EL (cell line): ENCODE measurements around the gene SHC2.

Experiments used
- DNase-seq: peaks from one replicate; pipeline ENCODE4 v3.0.0-alpha.2; 2016

SHC2 gene, protein sequence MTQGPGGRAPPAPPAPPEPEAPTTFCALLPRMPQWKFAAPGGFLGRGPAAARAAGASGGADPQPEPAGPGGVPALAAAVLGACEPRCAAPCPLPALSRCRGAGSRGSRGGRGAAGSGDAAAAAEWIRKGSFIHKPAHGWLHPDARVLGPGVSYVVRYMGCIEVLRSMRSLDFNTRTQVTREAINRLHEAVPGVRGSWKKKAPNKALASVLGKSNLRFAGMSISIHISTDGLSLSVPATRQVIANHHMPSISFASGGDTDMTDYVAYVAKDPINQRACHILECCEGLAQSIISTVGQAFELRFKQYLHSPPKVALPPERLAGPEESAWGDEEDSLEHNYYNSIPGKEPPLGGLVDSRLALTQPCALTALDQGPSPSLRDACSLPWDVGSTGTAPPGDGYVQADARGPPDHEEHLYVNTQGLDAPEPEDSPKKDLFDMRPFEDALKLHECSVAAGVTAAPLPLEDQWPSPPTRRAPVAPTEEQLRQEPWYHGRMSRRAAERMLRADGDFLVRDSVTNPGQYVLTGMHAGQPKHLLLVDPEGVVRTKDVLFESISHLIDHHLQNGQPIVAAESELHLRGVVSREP

DNA sequence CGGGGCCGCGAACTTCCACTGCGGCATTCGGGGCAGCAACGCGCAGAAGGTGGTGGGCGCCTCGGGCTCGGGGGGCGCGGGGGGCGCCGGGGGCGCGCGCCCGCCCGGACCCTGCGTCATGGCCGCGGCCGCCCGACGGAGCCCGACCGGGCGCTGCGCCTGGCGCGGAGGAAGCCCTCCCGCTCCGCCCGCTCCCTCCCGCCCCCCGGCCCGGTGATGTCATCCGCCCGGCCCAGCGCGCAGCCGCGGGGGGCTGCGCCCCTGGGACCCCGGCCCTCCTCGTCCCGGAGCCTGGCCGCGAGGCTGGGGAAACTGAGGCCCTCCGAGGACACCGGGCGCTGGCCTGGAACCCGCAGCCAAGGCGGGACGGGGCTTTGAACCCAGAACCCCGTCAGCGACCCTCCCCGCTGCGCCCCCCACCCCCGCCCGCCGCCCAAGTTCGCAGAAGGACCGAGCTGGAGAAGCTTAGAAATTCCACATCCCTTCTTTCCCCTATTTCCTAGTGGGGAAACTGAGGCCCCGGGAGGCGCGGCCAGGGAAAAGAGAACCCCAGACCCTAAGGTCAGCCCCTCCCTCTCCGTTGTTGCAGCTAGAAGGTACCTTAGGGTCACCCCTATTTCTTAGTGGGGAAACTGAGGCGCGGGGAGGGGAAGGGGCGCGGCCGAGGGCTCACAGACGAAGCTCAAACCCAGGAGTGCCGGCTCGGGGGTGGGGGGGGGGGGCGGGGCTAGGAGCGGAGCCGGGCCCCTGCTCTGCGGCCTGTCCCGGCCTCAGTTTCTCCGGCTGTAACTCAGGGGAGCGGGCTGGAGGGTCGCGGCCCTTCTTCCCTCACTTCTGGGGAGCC lies at the start of gene SHC2:
Gene SHC2, minus strand, starts transcription at position 157 of the 844 bp plus-strand sequence. Its CDS starts 37 bp downstream, at position 120.
- no peak for DNase-seq

DNA sequence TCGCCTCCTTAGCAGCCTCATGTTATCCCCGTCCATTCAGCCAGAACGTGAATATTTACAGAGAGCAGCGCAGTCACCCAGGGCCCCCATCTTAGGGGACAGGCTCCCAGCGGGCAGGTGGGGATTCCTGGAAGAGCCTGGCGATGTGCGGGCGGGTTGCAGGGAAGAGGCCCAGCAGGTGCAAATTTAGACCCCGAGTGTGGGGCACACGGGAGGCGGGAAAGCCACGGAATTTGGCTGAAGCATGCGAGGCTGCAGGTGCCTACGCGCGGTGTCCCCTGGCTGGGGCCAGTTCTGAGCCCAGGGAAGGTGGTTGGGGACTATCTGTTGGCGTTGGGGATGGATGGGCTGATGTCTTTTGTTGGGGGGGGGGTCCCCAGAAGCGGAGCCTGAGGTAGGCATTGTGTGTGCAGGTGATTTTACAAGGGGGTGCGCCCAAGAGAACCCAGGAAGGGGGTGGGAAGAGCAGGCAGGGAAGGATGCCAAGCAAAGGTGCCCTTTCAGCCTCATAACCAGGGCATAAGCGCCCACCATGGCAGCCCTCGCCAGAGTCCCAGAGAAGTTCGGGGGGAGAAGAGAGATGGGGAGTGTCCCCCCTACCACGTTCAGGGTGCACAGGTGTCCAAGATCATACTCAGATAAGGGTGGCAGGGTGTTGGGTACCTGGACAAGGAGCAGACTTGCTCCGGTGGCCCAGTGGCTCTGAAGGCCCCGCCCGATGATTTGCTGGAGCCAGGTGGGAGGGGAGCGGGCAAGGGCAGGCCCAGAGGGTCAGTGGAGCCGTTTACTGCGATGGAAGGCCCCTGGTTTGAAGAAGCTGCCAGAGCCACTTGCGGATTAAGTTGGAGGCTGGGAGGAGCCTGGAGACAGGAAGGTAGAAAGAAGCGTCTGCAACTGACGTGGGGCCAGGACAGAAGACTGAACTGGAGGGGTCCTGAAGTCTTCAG lies 47.6 kb upstream of the SHC2 start:
- no peak for DNase-seq

DNA sequence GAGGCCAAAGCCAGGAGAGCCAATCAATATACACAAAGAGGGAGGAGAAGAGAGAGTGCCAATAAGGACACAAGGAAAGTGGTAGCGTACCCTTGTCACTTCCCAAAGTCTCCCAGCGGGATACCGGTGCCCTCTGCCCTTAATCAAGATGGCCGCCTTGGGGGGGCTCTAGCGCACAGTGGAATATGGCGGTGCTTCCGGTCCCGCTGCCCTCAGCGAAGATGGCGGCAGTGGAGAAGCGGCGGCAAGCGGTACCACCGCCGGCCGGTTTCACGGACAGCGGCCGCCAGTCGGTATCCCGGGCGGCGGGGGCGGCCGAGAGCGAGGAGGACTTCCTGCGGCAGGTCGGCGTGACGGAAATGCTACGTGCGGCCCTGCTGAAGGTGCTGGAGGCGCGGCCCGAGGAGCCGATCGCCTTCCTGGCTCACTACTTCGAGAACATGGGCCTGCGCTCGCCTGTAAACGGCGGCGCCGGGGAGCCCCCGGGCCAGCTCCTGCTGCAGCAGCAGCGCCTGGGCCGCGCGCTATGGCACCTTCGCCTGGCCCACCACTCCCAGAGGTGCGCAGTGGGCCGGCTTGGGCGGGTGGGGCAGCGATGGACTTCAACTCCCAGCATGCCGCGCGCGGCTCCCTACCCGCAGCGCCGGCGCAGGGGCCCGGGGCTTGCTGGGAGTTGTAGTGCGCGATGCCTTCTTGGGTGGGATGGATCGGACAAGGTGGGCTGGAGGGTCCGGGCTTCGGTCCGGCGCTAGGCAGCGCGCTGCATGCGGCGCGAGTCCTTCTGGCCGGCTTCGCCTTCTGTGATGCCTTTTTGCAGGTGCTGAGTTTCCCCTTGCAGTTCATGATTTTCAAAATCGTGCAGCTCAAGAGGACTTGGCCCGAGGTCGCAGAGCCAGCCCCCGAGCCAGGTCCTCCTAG lies 46.7 kb upstream of the SHC2 start, which contains the start of gene TPGS1:
Gene TPGS1, plus strand, starts transcription at position 212 of the 918 bp plus-strand sequence. Its CDS starts 10 bp downstream, at position 222.
- DNase-seq: peak; percentile 75

DNA sequence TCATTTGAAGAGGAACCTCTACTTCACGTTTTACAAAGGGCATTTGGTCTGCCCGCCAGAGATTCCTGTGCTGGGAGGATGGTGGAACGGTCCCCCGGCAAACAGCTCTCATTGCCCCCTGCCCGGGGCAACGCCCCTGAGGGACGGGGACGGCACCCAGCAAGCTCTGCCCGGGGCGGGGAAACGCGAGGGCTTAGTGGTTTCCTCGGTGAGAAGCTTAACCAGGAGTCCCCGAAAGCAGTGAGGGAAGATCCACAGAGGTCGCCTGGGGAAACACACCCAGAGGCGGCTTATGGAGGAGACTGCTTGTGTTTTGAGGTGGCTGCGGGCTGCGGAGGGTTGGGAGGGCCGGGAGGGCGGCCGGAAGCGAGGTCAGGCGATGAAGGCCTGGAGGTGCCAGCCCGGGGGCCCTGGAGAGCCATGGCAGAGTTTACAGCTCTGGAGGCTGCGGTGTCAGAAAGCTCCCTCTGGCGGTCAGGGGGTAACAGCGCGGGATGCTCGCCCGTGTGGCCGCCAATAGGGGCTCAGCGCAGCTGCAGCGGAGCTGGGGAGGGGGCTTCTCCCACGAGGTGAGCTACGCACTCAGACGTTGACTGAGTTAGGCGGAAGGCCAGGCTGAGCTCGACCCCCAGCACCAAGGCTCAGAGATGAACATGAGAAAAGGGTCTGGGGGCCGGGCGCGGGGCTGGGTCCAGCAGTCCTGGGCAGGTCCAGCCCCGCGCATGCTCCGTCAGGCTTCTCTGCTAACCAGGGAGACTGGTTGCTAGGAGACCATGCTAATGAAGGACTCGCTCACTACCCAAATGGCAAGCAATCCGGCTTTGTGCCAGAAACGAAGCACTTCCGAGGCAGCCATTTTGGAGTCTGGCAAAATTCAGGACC lies 45.8 kb upstream of the SHC2 start:
- peak; percentile 100 for DNase-seq

DNA sequence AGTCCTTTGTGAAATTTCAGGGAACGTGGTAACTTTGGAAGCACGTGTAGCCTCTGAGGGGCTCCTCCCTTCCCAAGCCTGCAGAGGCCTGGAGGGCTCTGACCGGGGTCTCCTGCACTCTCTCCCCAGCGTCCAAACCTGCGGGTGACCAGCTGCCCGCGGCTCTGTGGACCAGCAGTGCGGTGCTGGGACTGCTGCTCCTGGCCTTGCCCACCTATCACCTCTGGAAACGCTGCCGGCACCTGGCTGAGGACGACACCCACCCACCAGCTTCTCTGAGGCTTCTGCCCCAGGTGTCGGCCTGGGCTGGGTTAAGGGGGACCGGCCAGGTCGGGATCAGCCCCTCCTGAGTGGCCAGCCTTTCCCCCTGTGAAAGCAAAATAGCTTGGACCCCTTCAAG lies 43.8 kb upstream of the SHC2 start:
- no peak for DNase-seq

DNA sequence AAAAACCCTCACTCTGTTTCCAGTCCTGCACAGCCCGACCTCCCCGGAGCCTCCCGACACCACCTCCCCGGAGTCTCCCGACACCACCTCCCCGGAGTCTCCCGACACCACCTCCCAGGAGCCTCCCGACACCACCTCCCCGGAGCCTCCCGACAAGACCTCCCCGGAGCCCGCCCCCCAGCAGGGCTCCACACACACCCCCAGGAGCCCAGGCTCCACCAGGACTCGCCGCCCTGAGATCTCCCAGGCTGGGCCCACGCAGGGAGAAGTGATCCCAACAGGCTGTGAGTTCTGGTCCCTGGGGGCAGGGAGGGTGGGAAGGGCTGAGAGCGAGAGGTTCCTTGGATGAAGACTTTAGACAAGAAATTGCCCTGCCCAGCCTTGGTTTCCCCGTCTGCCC lies 40.8 kb upstream of the SHC2 start:
- no peak for DNase-seq

DNA sequence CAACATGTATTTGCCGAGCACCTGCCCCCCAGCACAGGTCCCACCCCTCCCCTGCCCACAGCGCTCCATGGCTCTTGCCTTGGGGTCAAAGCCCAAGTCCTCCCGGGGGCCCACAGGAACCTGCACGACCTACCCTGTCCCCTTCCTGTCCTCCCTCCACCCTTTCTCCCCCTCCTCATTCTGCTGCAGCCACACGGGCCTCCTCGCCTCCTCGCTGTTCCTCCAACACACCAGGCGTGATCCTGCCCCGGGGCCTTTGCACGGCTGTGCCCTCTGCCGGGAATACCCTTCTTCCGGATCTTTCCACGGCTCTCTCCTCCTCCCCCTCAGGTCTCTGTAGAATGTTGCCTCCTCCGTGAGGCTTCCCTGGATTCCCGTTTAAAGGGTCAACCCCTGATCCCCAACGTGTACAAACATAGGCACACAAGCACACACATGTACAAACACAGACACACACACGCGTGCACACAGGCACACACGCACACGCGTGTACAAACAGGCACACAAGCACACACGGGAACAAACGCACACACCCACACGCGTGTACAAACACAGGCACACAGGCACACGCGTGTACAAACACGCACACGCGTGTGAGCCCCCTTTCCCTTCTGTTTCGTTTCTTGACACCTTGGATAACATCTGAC lies 38.3 kb upstream of the SHC2 start:
- no peak for DNase-seq

DNA sequence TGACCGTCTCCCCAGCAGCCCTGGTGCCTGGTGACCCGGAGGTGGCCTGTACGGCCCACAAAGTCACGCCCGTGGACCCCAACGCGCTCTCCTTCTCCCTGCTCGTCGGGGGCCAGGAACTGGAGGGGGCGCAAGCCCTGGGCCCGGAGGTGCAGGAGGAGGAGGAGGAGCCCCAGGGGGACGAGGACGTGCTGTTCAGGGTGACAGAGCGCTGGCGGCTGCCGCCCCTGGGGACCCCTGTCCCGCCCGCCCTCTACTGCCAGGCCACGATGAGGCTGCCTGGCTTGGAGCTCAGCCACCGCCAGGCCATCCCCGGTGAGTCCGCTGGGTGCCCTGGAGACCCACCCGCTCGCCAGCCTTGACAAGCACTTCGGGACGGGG lies 37.7 kb upstream of the SHC2 start:
- no peak for DNase-seq

DNA sequence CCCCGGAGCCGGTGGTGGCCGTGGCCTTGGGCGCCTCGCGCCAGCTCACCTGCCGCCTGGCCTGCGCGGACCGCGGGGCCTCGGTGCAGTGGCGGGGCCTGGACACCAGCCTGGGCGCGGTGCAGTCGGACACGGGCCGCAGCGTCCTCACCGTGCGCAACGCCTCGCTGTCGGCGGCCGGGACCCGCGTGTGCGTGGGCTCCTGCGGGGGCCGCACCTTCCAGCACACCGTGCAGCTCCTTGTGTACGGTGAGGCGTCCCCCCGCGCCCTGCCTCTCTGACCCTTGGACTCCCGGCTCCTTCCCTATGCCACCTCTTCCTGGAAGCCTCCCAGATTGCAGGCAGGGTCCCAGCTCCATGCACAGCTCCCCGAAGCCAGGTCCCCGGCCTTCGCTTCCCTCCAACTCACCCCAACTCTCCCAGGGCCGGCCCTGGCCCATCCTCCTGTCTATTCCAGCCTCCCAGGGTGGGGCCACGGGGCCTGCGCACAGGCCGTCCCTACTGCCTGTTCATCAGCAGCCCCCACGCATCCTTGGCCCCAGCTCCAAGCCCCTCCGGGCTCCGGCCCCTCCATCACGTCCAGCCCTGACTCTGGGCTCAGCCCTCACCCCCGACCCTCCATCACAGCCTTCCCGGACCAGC lies 37.2 kb upstream of the SHC2 start:
- DNase-seq: no peak

DNA sequence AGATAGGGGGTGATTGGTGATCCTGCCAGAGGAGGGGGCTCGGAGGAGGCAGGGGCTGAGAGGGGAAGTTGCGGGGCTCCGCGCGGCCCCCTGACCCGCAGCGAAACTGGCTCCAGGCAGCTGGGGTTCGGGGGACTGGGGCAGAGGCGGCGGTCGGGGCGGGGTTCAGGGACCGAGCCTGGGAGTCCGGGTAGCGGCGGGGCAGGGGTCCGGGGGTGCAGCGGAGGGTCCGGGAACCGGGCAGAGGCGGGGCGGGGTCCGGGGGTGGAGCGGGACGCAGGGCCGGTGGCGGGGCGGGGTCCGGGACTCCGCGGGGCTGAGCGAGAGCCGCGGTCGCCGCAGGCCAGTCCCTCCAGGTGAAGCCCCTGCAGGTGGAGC lies 36.6 kb upstream of the SHC2 start:
- no peak for DNase-seq

DNA sequence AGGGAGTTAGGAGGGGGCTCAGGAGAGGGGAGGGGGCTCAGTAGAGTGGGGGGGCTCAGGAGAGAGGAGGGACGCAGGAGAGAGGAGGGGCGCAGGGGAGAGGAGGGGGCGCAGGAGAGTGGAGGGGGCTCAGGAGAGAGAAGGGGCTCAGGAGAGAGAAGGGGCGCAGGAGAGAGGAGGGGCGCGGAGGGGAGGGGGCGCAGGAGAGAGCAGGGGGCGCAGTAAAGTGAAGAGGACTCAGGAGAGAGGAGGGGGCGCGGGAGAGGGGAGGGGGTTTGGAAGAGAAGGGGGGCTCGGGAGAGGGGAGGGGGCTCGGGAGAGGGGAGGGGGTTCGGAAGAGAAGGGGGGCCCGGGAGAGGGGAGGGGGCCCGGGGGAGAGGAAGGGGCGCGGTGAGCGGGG lies 36.2 kb upstream of the SHC2 start:
- no peak for DNase-seq

DNA sequence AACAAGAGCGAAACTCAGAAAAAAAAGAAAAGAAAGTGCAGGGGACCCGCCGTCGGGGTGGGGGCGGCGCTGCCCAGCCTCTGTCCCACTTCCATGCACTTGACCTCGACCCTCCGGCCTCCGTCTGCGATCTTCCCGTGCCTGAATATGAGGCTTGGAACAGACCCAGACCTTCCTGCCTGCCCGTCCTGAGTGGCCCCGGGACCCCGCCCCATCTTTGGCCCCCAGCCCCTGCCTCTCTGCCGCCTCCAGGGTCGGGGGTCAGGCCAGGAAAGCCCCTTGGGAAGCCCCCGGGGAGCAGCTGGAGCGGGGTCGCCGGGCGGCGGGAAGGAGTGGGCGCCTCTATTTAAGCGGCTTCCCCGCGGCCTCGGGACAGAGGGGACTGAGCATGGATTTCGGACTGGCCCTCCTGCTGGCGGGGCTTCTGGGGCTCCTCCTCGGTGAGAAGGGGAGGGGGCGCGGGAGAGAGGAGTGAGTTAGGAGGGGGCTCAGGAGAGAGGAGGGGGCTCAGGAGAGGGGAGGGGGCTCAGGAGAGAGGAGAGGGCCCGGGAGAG lies 35.4 kb upstream of the SHC2 start, which contains the start of gene MADCAM1:
Gene MADCAM1, plus strand, starts transcription at position 375 of the 554 bp plus-strand sequence. Its CDS starts 14 bp downstream, at position 389.
- DNase-seq: no peak

DNA sequence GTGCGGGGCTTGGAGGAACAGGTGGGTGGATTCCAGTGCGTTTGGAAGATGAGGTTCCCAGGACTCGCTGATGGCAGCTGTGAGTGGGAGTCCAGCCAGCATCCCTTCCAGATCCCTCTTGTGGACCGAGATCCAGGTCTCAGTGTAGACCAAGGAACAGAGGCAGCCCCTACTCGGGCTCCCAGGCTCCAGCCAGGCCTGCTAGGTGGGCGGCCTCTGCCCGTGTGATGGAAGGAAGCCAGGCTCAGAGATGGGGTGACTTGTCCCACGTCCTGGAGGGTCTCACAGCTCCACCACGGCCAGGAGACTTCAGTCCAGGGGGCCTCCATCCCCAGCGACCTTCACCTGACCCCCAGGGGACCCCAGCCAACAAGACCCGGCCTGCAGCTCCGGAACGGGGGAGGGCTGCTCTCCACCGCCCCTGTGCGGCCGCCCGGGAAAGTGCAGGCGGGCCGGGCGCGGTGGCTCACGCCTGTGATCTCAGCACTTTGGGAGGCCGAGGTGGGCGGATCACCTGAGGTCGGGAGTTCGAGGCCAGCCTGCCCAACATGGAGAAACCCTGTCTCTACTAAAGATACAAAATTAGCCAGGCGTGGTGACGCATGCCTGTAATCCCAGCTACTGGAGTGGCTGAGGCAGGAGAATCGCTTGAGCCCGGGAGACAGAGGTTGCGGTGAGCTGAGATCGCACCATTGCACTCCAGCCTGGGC lies 34.7 kb upstream of the SHC2 start:
- peak; percentile 36 for DNase-seq

DNA sequence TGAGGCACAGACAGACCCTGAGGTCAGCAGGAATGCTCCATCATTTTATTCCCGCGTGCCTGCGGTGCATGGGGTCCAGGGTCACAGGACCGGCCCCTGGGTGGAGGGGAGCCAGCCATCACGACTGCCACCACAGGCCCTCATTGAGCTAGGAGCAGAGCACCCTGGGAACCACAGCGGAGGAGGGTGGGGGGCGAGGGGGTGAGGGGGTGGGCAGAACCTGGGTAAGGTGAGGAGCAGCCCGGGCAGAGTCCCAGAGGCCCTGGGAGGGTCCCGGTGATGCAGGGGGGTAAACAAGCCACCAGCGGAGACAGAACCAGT lies 34.2 kb upstream of the SHC2 start:
- no peak for DNase-seq

DNA sequence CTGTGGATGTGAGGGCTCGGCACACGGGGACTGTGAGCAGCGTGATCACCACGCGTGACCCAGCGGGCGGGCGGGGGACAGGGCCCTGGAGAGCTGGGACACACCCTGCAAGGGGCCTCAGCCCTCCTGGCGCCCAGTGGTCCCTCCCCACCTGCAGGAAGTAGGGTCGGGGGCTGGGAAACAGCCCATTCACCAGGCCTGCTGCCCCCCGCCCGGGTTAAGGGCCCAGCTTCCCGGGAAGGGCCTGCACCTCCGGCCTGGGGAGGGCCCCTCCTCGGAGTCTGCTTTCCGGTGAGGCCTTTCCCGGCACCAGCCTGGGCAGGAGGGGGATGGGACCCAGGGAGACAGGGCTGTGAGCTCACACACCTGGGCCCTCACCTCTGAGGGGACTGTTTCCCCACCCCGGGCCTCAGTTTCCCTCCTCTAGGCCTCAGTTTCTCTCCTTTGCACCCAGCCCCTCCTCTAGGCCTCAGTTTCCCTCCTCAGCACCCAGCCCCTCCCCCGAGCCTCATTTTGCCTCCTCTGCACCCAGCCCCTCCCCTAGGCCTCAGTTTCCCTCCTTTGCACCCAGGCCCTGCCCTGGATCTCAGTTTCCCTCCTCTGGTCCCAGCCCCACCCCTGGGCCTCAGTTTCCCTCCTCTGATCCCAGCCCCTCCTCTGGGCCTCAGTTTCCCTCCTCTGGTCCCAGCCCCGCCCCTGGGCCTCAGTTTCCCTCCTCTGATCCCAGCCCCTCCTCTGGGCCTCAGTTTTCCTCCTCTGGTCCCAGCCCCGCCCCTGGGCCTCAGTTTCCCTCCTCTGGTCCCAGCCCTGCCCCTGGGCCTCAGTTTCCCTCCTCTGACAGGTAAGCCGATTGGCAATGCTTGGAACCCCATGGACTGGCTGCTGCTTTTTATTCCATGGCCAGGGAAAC lies 33.6 kb upstream of the SHC2 start:
- DNase-seq: no peak

DNA sequence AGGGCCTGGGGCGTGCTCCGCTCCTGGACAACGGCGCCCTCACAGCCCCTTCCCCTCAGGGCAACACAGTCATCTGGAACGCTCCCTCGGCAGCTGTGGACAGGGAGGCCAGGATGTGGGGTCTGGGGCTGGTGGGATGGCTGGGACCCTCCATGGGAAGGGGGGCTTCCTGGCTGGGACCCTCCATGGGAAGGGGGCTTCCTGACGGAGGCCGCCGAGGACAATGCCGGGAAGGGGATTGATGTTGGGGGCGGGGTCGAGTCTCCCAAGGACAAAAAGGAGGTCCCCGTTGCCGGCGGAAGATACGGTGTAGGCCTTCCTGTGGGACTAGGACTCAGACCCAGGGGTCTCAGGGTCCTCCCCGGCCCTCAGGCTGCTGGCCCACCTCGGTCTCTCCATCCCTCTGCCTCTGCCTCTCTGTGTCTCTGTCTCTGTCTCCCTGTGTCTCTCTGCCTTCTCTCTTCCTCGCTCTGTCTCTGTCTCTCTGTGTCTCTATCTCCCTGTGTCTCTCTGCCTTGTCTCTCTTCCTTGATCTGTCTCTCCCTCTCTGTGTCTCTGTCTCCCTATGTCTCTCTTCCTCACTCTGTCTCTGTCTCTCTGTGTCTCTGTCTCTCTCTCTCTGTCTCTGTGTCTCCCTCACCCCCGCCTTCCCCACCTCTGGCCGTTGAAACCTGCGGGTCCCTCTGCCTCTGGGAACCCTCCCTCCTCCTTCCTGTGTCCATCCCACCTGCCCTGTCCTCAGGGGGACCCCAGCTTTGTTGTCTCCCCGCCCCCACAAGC lies 32.7 kb upstream of the SHC2 start:
- DNase-seq: no peak
